Osteocyte (in vitro differentiated cells): ENCODE data around the gene SHISA2. TPM values are rescaled to one million over a fixed set of nuclear protein-coding genes. Genes with fewer than 3 reads are reported as not detected.
A peak's percentile ranks its signal among the peaks of the same experiment; 100 is the strongest.

Experiments
- DNase-seq: peaks from one replicate; pipeline ENCODE4 v3.0.0; 2021; ENCODE audit warnings: mixed read lengths; ENCODE audit not compliant: unreplicated experiment; ENCODE audit errors: extremely low spot score
- H3K27ac Mint-ChIP-seq: one replicate; pipeline ENCODE4 v1.8.0; 2021; ENCODE audit warnings: mild to moderate bottlenecking, mixed read lengths; ENCODE audit not compliant: unreplicated experiment
- H3K27me3 Mint-ChIP-seq: one replicate; pipeline ENCODE4 v1.8.0; 2021; ENCODE audit warnings: mixed read lengths; ENCODE audit not compliant: unreplicated experiment
- H3K36me3 Mint-ChIP-seq: one replicate; pipeline ENCODE4 v1.8.0; 2021; ENCODE audit warnings: mixed read lengths; ENCODE audit not compliant: unreplicated experiment
- H3K4me1 Mint-ChIP-seq: one replicate; pipeline ENCODE4 v1.8.0; 2021; ENCODE audit warnings: mixed read lengths; ENCODE audit not compliant: unreplicated experiment
- H3K4me3 Mint-ChIP-seq: one replicate; pipeline ENCODE4 v1.8.0; 2021; ENCODE audit warnings: mild to moderate bottlenecking, moderate library complexity, mixed read lengths; ENCODE audit not compliant: unreplicated experiment
- H3K9me3 Mint-ChIP-seq: one replicate; pipeline ENCODE4 v1.8.0; 2021; ENCODE audit warnings: mixed read lengths; ENCODE audit not compliant: unreplicated experiment
- CTCF ChIP-seq: fragments of 200-600 bp; sonication (generic); IDR thresholded peaks from 2 replicates; pipeline ENCODE4 v1.5.0; 2021; ENCODE audit warnings: antibody characterized with exemption, mild to moderate bottlenecking, moderate library complexity
- total RNA-seq: library from RNA; stranded (reverse); gene quantifications from 2 replicates; pipeline ENCODE4 v1.2.1, GENCODE V29; 2021

The SHISA2 gene
- total RNA-seq, 1 donor from 2014 or later = 128 TPM

GRCh38 chr13:26030331-26030730 lies 21.5 kb downstream of the SHISA2 start:
- no peak overlapping the region for H3K4me3 Mint-ChIP-seq
- H3K27ac Mint-ChIP-seq = no peak overlapping the region
- no peak for DNase-seq
- no peaks in the 10 kb centered on the region for H3K36me3 Mint-ChIP-seq
- no peak for TF ChIP-seq CTCF
- H3K4me1 Mint-ChIP-seq = peaks cover 11% of the 10 kb centered on the region
- peaks cover 8% of the 10 kb centered on the region for H3K9me3 Mint-ChIP-seq
- H3K27me3 Mint-ChIP-seq = no peaks in the 10 kb centered on the region

GRCh38 chr13:26029581-26030136 lies 22.2 kb downstream of the SHISA2 start:
- peaks cover 17% of the 10 kb centered on the region for H3K4me1 Mint-ChIP-seq
- H3K9me3 Mint-ChIP-seq = peaks cover 8% of the 10 kb centered on the region
- no peaks in the 10 kb centered on the region for H3K27me3 Mint-ChIP-seq
- DNase-seq = peak; percentile 27
- no peak overlapping the region for H3K27ac Mint-ChIP-seq
- no peak overlapping the region for H3K4me3 Mint-ChIP-seq
- H3K36me3 Mint-ChIP-seq = no peaks in the 10 kb centered on the region
- TF ChIP-seq CTCF = no peak

- peaks cover 4% of the 10 kb centered on the region for H3K9me3 Mint-ChIP-seq
- no peak overlapping the region for H3K4me3 Mint-ChIP-seq
- H3K36me3 Mint-ChIP-seq = no peaks in the 10 kb centered on the region
- H3K27me3 Mint-ChIP-seq = no peaks in the 10 kb centered on the region
- TF ChIP-seq CTCF = no peak
- peaks cover 52% of the 10 kb centered on the region for H3K4me1 Mint-ChIP-seq
- DNase-seq = peak; percentile 71
- H3K27ac Mint-ChIP-seq = no peak overlapping the region
These were observed 25.6 kb downstream of the SHISA2 start for GRCh38 chr13:26026211-26026610.

GRCh38 chr13:26025771-26026170 lies 26.0 kb downstream of the SHISA2 start:
- Mint-ChIP-seq H3K9me3 (peaks cover 3% of the 10 kb centered on the region), H3K36me3 (no peaks in the 10 kb centered on the region), H3K27me3 (no peaks in the 10 kb centered on the region)

GRCh38 chr13:26025196-26025595 lies 26.6 kb downstream of the SHISA2 start:
- no peaks in the 10 kb centered on the region for H3K36me3 Mint-ChIP-seq
- H3K4me3 Mint-ChIP-seq = no peak overlapping the region
- peak overlapping the region; percentile 39 for H3K27ac Mint-ChIP-seq
- no peak for TF ChIP-seq CTCF
- no peaks in the 10 kb centered on the region for H3K27me3 Mint-ChIP-seq
- H3K9me3 Mint-ChIP-seq = no peaks in the 10 kb centered on the region
- peak; percentile 53 for DNase-seq
- H3K4me1 Mint-ChIP-seq = peaks cover 61% of the 10 kb centered on the region

More at GRCh38 chr13:26025771-26026170, 26.0 kb downstream of the SHISA2 start:
- Mint-ChIP-seq H3K4me3 (no peak overlapping the region), H3K4me1 (peaks cover 56% of the 10 kb centered on the region), H3K27ac (no peak overlapping the region)
- TF ChIP-seq CTCF = no peak
- peak; percentile 36 for DNase-seq
